OCI-LY1 (cell line): ENCODE measurements around the gene CLIC4.

Experiments used
- CTCF ChIP-seq: fragments of 200-600 bp; sonication (generic), shearing (Covaris generic); IDR thresholded peaks from 2 replicates; pipeline ENCODE4 v1.5.1; 2017; ENCODE audit warnings: mild to moderate bottlenecking, antibody characterized with exemption, low read length, moderate library complexity, mixed read lengths
- EZH2 ChIP-seq: fragments of 200-600 bp; sonication (generic), shearing (Covaris generic); IDR thresholded peaks from 2 replicates; pipeline ENCODE4 v1.8.0; 2017; ENCODE audit warnings: borderline replicate concordance, mixed run types, mild to moderate bottlenecking, antibody characterized with exemption, low read length, moderate library complexity, mixed read lengths

GRCh38 chr1:24711329-24711728 is 33.9 kb upstream of the CLIC4 start:
- TF ChIP-seq CTCF (no peak), EZH2 (no peak)
